ENCODE results near the gene ACTL7B.
"Not testable (repeated sequence)": the region's sequence is repeated elsewhere in the genome, so short reads cannot be mapped to it uniquely, and the experiment has no call there.

The ACTL7B gene

DNA sequence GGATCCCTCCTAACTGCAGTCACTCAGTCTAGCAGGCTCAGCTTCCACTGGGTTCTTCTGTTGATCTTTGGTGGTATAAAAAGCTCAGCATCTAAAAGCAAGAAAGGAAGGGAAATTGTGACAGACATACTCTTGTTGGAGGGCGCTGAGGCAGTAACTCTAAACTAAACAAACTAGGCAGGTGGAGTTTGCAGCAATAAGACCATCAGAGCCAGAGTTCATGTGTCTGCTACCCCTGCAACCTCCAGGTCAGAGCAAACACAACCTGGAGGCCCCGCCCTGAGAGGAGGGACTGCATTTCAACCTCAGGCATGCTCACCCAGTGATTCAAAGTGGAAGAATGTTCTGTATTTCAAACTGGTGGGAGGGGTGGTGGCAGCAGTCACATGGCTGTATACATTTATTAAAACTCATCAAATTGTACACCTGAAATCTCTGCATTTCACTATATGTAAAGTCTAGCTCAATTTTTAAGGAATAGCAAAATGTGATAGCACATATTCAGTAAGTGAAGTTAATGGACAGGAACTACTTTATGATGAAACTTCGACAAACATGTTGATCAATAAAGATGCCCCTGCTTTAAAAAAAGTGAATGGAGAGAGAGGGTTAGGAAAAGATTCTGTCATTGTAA, 13.4 kb upstream of the ACTL7B start:
- no peak for DNase-seq (ENCODE audit: low read depth in 2 of 2)

DNA sequence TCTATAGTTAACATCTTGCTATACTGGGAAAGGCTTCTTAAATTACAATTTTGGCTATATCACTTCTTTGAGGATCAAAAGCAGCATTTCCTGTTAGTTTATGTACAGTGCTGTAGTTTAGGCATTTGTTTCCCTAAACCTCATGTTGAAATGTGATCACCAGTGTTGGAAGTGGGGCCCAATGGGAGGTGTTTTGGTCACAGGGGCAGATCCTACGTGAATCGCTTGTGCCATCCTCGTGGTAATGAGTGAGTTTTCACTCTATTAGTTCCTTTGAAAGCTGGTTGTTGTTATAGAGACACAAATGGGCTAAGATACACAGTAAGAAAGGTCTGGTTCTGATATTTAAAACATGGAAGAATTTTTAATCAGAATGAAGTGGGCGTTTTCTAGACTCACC, 12.0 kb upstream of the ACTL7B start:
- no peak for DNase-seq (ENCODE audit: low read depth in 2 of 2)

DNA sequence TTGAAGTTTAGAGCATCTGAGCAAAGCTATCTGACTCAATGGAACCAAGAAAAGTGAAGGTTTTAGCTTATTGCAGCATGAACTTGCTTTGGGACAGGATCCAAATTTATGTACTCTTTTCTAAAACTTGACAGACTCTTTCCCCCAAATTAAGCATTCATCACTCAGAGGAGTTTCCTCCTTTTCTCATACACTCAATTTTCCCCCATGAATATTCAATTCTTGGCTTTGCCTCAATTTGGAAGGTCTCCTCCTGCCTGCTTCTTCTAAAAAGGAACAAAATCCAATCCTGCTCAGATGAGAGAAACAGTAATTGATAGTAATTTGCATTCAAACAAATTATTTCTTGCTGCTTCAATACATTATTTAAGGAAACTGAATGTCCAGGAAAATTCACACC, 11.3 kb upstream of the ACTL7B start:
- DNase-seq (ENCODE audit: low read depth in 2 of 2): no peak

DNA sequence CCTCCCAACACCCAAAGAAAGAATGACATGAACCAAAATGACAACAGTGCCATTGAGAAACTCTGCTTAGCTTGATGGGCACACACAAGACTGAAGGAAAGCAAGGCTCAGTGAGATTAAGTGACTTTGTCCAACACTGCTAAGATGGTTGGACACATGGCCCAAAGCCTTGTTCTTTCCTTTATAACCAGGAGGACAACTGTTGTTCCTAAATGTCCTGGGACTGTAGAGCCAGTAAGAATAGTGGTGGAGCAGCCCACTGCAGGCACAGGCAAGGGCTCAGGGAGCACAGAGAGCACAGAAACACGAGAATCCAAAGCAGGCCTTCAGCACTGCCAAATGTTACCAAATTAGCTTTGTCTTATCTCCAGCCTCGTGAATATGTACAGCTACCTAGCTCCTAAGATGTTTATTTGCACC, 10.2 kb upstream of the ACTL7B start:
- no peak for DNase-seq (ENCODE audit: low read depth in 2 of 2)

DNA sequence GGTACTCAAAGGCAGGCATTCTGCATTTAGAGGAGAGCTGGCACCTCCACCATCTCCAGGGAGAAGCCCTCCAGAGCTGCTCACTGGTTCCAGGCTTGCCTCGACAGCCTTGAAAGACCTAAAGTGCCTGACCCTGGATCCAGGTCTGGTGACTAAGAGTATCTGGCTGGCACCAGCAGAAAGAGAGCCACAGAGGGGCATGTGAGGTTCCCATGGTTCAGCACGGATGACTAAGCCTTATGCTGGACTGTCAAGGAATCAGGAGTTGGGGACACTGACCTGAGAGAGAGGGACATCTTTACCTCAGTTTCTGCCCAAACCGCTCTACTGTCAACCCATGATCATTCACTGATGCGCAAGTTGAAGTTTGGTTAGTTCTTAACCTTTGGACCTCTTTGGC, 9.3 kb upstream of the ACTL7B start:
- no peak for DNase-seq (ENCODE audit: low read depth in 2 of 2)

DNA sequence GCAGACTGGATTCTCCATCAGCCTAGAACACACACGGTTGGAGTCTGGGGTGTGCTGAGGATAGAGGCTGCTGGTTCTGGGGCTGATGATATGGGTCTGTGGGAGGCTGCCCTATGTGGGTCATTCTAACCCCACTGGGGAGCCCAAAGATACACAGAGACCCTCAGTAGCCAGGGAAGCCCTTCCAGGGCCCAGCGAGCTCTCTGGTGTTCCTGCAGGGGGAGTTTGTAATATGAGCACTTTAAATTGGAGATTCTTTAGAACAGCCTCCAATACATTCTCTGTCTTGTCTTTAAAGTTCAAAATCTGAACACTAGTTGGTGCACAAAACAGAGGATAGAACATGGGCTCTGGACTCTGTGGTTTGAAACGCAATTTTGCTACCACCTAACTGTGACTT, 8.7 kb upstream of the ACTL7B start:
- no peak for DNase-seq (ENCODE audit: low read depth in 2 of 2)

DNA sequence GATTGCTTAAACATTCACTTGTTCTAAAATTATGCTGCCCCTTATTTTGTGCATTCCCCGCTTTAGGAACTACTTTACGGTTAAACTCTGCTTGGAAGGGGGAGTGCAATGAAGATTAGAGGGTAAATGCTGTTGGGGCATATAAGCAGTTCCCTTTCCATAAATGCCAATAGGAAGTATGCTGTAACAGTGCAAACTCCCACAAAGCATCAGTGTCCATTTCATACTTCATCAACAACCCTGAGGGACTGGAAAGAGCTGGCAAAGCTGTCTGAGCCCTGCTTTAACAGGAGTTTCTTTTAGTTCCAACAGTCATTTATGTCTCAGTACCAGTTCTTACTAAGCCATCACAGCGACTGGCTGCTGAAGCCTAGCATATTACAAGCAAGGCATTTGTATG, 8.1 kb upstream of the ACTL7B start:
- no peak for DNase-seq (ENCODE audit: low read depth in 2 of 2)

DNA sequence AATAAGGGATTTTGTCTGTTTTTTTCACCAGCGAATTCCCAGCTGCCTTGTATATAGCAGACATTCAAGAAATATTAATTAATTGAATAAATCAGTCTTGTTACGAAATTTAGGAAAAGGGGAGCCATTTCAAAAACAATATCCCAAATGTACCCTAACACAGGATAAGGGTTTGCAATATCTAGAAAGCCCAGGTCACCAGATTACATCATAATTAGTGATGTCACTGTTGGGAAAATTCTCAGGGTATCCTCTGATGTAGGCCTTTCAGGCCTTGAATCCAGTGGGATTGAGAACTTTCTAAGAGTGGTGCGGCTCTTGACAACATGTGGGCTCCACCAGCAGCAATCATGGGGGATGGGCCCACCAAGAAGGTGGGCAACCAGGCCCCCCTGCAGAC, 6.2 kb upstream of the ACTL7B start, which contains the start of gene ACTL7A:
Gene ACTL7A (plus strand): TSS at position 270 of the 400 bp plus-strand sequence. CDS start 57 bp downstream, at position 327.
- DNase-seq (ENCODE audit: low read depth in 2 of 2): no peak

DNA sequence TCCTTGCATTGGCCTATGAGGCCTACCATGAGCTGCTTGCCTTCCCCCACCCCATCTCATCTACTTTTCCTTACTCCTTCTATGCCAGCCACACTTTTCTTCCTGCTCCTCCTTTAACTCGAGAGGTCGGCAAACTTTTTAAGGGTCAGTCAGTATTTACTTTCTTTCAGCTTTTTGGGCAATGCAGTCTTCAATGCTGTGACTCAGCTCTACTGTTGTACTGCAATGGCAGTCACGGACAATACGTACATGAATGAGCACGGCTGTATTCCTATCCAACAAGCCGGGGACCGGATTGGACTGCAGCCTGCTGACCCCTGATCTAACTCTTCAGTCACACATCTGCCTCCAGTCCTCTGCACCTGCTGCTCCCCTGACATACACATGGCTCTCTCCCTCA, 5.7 kb upstream of the ACTL7B start:
- no peak for DNase-seq (ENCODE audit: low read depth in 2 of 2)

DNA sequence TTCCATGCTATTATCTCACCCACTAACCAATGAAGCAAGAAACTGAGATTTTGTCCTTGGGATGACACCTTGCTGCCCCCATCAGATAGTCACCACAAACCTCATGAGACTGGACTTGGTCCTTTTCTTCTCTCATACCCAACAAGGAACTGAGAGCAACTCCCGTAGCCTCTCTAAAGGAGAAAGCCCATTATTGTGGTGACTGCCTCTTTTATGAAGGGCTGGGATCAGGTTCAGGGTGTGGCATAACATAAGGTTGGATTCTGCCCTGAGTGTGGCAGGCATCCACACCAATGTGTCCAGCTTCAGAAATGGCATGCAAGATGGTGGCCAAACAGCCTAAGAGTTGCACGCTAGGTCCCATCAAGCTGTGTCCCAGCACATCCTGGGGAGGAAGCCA, 5.0 kb upstream of the ACTL7B start:
- DNase-seq (ENCODE audit: low read depth in 2 of 2): no peak

DNA sequence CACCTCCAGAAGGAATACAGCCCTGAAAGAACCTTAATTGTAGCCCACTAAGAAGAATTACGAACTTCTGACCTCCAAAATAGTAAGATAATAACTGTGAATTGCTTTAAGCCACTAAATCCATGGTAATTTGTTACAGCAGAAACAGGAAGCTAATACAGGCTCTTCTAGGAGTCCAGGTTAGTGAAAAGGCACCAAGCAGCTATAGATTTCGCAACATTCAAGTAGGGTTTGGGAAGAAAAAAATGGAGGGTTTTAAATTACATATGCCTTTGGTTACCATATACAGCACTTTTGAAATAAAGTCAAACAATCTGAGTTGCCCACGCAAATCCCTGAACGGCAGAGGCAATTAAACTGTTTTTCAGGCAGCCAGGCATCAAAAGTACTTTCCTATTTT, 4.6 kb upstream of the ACTL7B start:
- no peak for DNase-seq (ENCODE audit: low read depth in 2 of 2)

DNA sequence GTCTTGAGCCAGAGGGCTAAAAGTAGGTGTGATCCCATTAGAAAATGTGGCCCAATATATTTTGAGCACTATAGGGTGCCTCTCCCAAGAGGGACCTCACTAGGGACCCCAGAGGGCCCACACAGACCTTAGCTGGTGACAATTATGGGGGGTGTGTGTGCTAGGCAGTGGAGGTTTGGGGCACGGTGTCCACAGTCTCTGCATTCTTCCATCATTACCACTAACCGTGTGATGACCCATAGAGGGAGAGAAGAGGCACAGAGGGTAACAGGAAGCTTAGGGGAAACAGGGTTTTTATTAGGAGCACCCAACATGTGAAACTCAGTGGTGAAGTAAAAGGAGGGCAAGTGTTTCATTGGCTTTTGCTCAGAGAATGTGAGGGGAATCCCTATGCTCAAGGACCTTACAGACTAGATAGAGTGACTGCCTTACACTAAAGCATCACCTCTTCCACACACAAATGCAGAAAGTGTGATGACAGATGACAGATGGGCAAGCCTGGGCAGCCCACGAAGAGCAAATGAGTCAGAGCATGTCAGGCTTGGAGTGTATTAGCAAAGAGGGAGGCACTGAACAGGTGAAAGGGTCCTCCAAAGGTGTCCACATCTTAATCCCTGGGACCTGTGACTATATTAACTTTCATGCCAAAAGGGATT, 3.8 kb upstream of the ACTL7B start:
- no peak for DNase-seq (ENCODE audit: low read depth in 2 of 2)

DNA sequence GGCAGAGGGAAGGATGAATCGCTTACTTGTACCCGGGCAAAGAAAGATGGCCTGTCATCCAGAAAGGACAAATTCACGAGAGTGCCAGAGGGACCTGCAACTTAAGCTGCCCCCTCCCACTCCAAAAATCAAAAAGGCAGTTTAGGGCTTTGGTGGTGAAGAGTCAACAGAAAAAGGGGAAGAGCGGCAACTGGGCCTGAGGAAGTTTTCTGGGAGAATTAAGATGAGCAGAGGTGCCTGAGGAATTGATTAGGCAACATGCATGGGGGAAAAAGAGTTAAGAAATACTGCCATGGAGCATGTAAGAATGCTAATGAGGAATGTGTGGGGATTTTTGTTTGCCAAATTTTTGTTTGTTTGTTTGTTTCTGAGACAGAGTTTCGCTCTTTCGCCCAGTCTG, 1.8 kb upstream of the ACTL7B start:
- DNase-seq (ENCODE audit: low read depth in 2 of 2): no peak

DNA sequence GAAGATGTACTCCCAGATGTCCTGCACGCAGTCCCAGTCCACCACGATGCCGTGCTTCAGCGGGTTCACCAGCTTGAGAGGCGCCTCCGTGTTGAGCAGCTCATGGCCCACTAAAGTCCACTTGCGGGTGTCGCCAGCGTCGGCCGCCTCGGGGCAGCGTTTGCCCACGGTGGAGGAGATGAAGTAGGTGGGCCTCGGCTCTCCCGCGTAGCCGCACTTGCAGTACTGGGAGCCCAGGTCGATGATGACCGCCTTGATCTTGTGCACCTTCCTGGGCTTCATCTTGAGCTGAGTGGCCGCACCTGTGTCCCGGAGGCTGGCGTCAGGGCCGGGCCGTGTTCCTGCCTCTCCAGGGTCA, 278 bp downstream of the ACTL7B start:
- no peak for DNase-seq (ENCODE audit: low read depth in 2 of 2)

DNA sequence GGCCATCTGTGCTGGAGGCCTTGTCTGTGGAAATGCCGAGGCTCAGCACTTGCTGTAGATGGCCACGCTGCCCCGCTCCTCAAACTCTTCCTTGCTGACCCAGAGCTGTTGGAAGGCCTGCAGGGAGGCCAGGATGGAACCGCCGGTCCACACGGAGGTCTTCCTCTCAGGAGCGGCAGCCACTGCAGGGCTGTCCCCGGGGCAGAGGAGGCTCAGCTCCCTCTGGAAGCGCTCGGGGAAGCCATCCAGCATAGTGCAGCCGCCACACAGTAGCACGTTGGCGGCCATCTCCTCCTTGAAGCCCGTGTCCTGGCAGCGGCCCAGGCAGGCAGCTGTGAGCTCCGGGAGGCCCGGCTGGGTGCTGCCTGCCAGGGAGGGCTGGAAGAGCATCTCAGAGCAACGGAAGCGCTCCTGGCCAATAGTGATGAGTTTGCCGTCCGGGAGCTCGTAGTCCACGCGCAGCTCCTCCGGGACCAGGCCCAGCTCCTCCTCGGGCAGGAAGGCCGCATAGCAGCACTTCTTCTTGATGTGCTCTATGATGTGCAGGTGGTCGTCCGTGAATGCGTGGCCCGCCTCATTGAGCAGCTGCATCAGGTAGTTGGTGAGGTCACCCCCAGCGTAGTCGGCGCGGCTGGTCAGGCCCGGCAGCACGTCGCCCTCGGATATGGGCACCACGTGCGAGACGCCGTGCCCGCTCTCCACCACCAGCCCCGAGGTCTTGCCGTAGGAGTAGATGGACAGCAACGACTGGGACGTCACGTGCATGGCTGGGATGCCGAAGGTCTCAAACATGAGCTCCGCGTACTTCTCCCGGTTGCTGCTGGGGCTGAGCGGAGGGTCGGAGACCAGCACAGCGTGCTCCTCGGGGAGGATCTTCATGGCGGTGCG, 901 bp downstream of the ACTL7B start:
- DNase-seq (ENCODE audit: low read depth in 2 of 2): no peak

DNA sequence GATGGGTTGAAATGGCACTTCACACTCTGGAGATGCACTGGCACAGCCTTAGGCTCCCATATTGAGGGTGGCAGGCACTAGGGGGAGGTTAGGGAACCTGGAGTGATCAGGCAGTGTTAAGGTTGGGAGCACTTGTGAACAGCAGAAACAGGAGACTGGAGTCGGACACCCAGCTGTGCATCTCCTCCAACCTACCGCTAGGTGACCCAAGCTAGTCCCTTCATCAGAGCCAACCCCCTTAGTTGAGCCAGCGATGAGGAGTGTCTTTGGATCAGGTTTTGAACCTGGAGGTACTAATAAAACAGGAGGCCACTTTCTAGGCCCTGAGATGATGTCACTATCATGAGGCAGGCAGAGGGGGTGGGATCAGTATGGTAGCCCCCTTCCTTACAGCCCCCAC, 1.7 kb downstream of the ACTL7B start:
- DNase-seq (ENCODE audit: low read depth in 2 of 2): no peak

DNA sequence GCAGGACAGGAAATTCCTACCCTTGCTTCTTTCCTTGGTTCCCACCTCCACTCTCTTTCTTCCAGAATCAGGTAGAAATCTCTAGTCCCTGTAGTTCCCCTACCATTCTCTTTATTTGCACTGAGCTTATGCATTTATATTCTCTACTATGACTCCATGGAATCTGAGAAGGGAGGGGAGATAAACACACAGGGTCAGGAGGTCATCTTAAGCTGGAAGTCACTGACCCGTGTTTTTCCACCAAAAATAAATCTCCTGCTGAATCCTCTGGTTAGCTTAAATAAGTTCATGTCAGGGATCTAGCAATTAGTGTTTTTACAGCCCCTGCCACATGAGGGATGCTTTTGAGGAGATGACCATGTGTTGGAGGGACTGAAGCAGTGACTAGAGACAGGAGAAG, 3.7 kb downstream of the ACTL7B start:
- DNase-seq (ENCODE audit: low read depth in 2 of 2): no peak

DNA sequence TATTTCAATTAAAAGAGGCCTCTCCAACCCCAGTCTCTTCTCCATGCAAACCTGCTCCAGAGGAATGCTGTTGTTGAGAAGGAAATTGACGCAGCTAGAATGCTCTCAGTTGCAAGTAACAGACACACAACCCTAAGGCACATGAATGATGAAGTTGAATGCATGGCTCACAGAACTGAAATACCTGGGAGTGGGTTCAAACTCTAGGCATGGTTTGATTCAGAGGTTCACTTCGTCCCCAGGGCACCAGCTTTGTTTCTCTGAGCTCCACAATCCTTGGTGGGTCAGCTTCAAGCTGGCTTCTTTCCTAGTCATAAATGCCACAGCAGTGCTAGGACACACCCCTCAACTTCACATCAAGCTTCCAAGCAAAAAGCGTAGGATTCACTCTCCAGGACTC, 4.6 kb downstream of the ACTL7B start:
- no peak for DNase-seq (ENCODE audit: low read depth in 2 of 2)

DNA sequence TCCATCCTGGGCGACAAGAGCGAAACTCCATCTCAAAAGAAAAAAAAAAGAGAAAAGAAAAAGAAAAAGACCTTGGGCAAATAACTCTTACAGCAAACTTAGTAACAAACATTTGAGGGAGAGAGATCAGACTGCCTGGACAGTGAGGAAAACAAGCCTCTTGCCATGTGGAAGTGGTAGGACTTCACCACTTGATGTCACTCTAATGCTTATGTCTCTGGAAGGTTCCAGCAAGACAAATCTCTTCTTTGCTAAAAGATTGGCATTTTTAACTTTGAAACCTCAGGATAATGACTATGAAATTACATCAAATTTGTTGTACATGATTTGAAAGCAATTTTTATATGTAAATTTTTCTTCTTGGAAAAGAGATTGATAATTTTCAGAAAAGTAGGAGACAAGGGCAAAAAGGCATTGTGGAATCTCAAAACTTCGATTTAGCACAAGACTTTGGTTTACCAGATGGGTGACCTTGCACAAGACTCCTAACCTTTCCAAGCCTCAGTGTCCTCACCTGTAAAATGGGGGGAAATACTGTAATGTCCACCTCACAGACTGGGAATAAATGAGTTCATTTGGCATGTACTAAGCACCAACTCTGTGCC, 5.4 kb downstream of the ACTL7B start:
- no peak for DNase-seq (ENCODE audit: low read depth in 2 of 2)

DNA sequence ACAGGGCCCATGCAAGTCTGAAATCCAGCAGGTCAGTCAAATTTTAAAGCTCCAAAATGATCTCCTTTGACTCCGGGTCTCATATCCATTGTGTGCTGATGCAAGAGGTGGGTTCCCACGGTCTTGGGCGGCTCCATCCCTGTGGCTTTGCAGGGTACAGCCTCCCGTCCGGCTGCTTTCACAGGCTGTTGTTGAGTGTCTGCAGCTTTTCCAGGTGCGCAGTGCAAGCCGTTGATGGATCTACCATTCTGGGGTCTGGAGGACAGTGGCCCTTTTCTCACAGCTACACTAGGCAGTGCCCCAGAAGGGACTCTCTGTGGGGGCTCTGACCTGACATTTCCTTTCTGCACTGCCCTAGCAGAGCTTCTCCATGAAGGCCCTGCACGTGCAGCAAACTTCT, 7.5 kb downstream of the ACTL7B start:
- not testable (repeated sequence) for DNase-seq (ENCODE audit: low read depth in 2 of 2)

DNA sequence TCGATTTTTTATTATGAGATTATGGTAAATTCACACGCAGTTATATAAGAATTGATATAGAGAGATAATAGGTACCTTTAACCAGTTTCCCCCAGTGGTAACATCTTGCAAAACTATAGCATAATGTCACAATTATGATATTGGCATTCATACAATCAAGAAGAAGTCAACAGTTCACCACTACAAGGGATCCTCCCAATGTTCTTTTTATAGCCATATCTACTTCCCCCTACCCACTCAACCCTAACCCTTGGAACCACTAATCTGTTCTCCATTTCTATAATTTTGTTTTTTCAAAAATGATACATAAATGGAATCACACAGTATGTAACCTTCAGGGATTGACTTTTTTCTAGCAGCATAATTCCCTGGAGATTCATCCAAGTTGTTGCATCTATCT, 9.8 kb downstream of the ACTL7B start:
- no peak for DNase-seq (ENCODE audit: low read depth in 2 of 2)

DNA sequence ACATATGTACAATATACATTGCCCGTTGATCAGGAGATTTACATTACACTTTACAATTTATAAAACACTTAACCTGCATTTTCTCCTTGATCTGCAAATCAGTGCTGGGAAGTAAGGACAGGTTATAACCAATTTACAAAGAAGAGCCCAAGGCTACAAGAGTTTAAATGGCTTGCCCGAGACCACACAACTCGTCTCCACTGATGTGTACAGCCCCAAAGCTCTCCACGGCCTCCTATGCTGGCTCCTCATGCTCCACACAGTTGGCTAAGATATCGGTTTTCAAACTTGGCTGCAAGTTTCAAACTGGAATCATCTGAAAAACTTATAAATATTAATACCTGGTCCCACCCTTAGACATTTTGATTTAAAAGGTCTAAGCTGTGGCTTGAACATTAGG, 10.3 kb downstream of the ACTL7B start:
- DNase-seq (ENCODE audit: low read depth in 2 of 2): no peak

DNA sequence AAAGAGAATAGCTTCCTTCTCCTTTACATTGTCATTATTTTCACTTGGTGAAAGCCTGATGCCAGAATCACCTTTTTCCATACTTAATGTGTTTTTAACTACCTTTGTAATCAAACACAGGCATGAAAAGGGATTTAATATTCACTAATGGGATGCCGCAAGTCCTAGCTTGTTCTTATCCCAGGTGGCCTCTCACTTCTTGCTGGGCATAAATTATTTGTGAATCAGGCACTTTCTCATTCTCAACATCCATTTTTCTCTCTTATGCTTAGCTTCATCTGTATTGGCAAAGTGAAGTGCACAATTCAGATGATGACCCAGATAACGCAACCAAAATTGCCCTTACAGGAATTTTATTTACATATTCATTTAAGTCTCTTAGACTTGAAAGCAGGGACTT, 10.9 kb downstream of the ACTL7B start:
- no peak for DNase-seq (ENCODE audit: low read depth in 2 of 2)
